Measurements from ENCODE around the gene ARID1B. TPM values are rescaled to one million over a fixed set of nuclear protein-coding genes. Genes with fewer than 3 reads are reported as not detected.

Gene ARID1B
- total and polyA plus RNA-seq, 2 experiments from 2014 or later: 32.9 to 67.0 TPM

- Histone ChIP-seq H3K4me1 (ENCODE audit: insufficient read depth) (no peaks in the 10 kb centered on the region), H3K79me2 (no peaks in the 10 kb centered on the region), H4K20me1 (ENCODE audit: insufficient read depth, poor library complexity, severe bottlenecking) (no peaks in the 10 kb centered on the region), H3K27ac (no peak overlapping the region), H3K9me2 (replicated peaks; ENCODE audit: insufficient read depth) (no peaks in the 10 kb centered on the region), H3K36me3 (replicated peaks; ENCODE audit: insufficient read depth, low read depth) (no peaks in the 10 kb centered on the region), H3K4me2 (no peak overlapping the region), H2AFZ (no peak overlapping the region), H3K27me3 (no peaks in the 10 kb centered on the region), H3K9me3 (ENCODE audit: low read depth) (no peaks in the 10 kb centered on the region), H3K4me3 (no peak overlapping the region)
- no peak for DNase-seq (ENCODE audit: low spot score)
- WGBS (ENCODE audit: low lambda C conversion rate, missing lambda C conversion rate): 93% methylated on average over 7 of the region's 7 CpGs
- TF ChIP-seq CTCF (IDR thresholded peaks at IDR 0.05; ENCODE audit: poor library complexity) (no peak), EZH2 (IDR thresholded peaks at IDR 0.05; ENCODE audit: borderline replicate concordance) (no peak), EZH2phosphoT487 (IDR thresholded peaks at IDR 0.05; ENCODE audit: low read depth, severe bottlenecking, unreplicated experiment) (no peak)
Observed at GRCh38 chr6:156762547-156762946, 14.6 kb upstream of the ARID1B start.

- Histone ChIP-seq H2AFZ (no peak overlapping the region), H3K27me3 (no peaks in the 10 kb centered on the region), H3K79me2 (no peaks in the 10 kb centered on the region), H3K4me1 (ENCODE audit: insufficient read depth) (no peaks in the 10 kb centered on the region), H3K27ac (no peak overlapping the region), H3K36me3 (replicated peaks; ENCODE audit: insufficient read depth, low read depth) (no peaks in the 10 kb centered on the region), H3K9me2 (replicated peaks; ENCODE audit: insufficient read depth) (no peaks in the 10 kb centered on the region), H3K4me3 (no peak overlapping the region), H3K4me2 (no peak overlapping the region), H3K9me3 (ENCODE audit: low read depth) (no peaks in the 10 kb centered on the region), H4K20me1 (ENCODE audit: insufficient read depth, poor library complexity, severe bottlenecking) (no peaks in the 10 kb centered on the region)
- no peak for DNase-seq (ENCODE audit: low spot score)
- no peak for TF ChIP-seq CTCF (IDR thresholded peaks at IDR 0.05; ENCODE audit: poor library complexity)
- no peak for TF ChIP-seq EZH2 (IDR thresholded peaks at IDR 0.05; ENCODE audit: borderline replicate concordance)
- TF ChIP-seq EZH2phosphoT487 (IDR thresholded peaks at IDR 0.05; ENCODE audit: low read depth, severe bottlenecking, unreplicated experiment): no peak
- 99% methylated on average over 10 of the region's 10 CpGs for WGBS (ENCODE audit: low lambda C conversion rate, missing lambda C conversion rate)
Observed at GRCh38 chr6:156765117-156765516, 12.1 kb upstream of the ARID1B start.

- Histone ChIP-seq H3K36me3 (replicated peaks; ENCODE audit: insufficient read depth, low read depth) (no peaks in the 10 kb centered on the region), H2AFZ (no peak overlapping the region), H3K27me3 (no peaks in the 10 kb centered on the region), H3K4me1 (ENCODE audit: insufficient read depth) (no peaks in the 10 kb centered on the region), H3K27ac (no peak overlapping the region), H3K4me2 (no peak overlapping the region), H4K20me1 (ENCODE audit: insufficient read depth, poor library complexity, severe bottlenecking) (no peaks in the 10 kb centered on the region), H3K79me2 (peaks cover 2% of the 10 kb centered on the region), H3K9me2 (replicated peaks; ENCODE audit: insufficient read depth) (no peaks in the 10 kb centered on the region), H3K4me3 (no peak overlapping the region), H3K9me3 (ENCODE audit: low read depth) (no peaks in the 10 kb centered on the region)
- 84% methylated on average over 9 of the region's 9 CpGs for WGBS (ENCODE audit: low lambda C conversion rate, missing lambda C conversion rate)
- TF ChIP-seq EZH2 (IDR thresholded peaks at IDR 0.05; ENCODE audit: borderline replicate concordance) (no peak), EZH2phosphoT487 (IDR thresholded peaks at IDR 0.05; ENCODE audit: low read depth, severe bottlenecking, unreplicated experiment) (no peak), CTCF (IDR thresholded peaks at IDR 0.05; ENCODE audit: poor library complexity) (no peak)
- DNase-seq (ENCODE audit: low spot score): no peak
Observed at GRCh38 chr6:156767603-156768467, 9.3 kb upstream of the ARID1B start.
